ENCODE measurements around the gene AFM. TPM values are rescaled to one million over a fixed set of nuclear protein-coding genes. Genes with fewer than 3 reads are reported as not detected.
"Not testable (repeated sequence)": the region's sequence is repeated elsewhere in the genome, so short reads cannot be mapped to it uniquely, and the experiment has no call there.

AFM gene
- total RNA-seq, 2 experiments from 2014 or later, result not detected

DNA sequence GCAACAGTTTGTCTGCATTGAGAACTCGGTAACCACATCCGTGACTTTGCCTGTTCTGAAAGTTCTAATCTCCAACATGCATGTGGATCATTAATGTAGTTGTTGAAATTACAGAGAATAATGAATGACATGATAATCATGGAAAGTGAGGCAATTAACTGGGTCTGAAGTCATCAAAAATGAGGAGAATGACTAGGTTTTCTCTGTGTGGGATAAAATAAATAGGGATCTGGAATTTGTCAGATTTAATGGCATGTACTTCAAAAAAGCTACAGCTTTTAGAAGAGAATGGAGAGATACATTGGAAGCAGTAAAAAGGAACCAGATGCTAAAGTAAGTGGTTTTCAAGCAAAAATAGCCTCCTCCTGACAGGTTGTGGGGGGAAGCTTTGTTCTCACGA, 59.3 kb downstream of the AFM start:
- Histone ChIP-seq H3K4me3 (ENCODE audit: low read length) (no peak overlapping the region), H3K27ac (ENCODE audit: low read depth in 1 of 2, low read length in 2 of 2) (no peak overlapping the region), H3K36me3 (ENCODE audit: insufficient read depth, low read length) (no peaks in the 10 kb centered on the region), H3K27me3 (ENCODE audit: control insufficient read depth in 1 of 2, insufficient read depth in 2 of 2, low read length in 2 of 2) (no peaks in the 10 kb centered on the region), H3K4me1 (ENCODE audit: insufficient read depth, low read length) (no peaks in the 10 kb centered on the region), H3K9me3 (ENCODE audit: control insufficient read depth in 1 of 2, insufficient read depth in 1 of 2, low read length in 2 of 2) (peaks cover 0 to 6% of the 10 kb centered on the region in 2 experiments)
- no peak overlapping the region for H3K27ac Mint-ChIP-seq
- no peaks in the 10 kb centered on the region for H3K36me3 Mint-ChIP-seq (ENCODE audit: low read depth)
- H3K4me3 Mint-ChIP-seq, result no peak overlapping the region
- TF ChIP-seq, protein P1, sequence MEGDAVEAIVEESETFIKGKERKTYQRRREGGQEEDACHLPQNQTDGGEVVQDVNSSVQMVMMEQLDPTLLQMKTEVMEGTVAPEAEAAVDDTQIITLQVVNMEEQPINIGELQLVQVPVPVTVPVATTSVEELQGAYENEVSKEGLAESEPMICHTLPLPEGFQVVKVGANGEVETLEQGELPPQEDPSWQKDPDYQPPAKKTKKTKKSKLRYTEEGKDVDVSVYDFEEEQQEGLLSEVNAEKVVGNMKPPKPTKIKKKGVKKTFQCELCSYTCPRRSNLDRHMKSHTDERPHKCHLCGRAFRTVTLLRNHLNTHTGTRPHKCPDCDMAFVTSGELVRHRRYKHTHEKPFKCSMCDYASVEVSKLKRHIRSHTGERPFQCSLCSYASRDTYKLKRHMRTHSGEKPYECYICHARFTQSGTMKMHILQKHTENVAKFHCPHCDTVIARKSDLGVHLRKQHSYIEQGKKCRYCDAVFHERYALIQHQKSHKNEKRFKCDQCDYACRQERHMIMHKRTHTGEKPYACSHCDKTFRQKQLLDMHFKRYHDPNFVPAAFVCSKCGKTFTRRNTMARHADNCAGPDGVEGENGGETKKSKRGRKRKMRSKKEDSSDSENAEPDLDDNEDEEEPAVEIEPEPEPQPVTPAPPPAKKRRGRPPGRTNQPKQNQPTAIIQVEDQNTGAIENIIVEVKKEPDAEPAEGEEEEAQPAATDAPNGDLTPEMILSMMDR (IDR thresholded peaks at IDR 0.05), result no peak
- ChIA-PET POLR2A (no interaction called here), CTCF (no interaction called here)
- H3K4me1 Mint-ChIP-seq (ENCODE audit: low read depth), result no peaks in the 10 kb centered on the region
- no peak for ATAC-seq (ENCODE audit: poor library complexity)
- H3K27me3 Mint-ChIP-seq, result peaks cover 3% of the 10 kb centered on the region
- no peaks in the 10 kb centered on the region for H3K9me3 Mint-ChIP-seq
- intact Hi-C loops (cut with DNase I, micrococcal nuclease), result no loop called here
- no peak for DNase-seq

DNA sequence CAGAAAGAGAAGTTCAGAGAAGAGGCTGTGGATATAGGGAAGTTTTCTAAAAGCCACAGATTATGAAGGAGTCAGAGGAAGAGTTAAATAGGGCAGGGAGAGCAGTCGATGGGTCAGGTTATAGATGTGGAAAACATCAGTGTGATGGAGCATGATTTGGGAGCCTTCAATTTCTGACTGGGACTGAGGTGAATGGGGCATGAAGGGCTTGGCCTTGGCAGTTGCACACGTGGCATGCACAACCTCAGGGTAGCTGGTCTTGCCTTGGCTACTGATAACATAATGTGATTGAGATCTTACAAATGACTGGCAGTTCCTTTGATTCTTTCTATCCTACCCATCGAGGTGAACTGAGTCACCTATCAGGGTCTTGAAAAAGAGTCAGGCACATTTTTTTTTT, 59.7 kb downstream of the AFM start:
- Mint-ChIP-seq H3K27me3 (peaks cover 3% of the 10 kb centered on the region), H3K4me1 (ENCODE audit: low read depth) (no peaks in the 10 kb centered on the region), H3K36me3 (ENCODE audit: low read depth) (no peaks in the 10 kb centered on the region), H3K27ac (no peak overlapping the region), H3K9me3 (no peaks in the 10 kb centered on the region), H3K4me3 (no peak overlapping the region)
- Histone ChIP-seq H3K27ac (ENCODE audit: low read depth in 1 of 2, low read length in 2 of 2) (no peak overlapping the region), H3K4me3 (ENCODE audit: low read length) (no peak overlapping the region), H3K9me3 (ENCODE audit: control insufficient read depth in 1 of 2, insufficient read depth in 1 of 2, low read length in 2 of 2) (peaks cover 0 to 6% of the 10 kb centered on the region in 2 experiments), H3K4me1 (ENCODE audit: insufficient read depth, low read length) (no peaks in the 10 kb centered on the region), H3K27me3 (ENCODE audit: control insufficient read depth in 1 of 2, insufficient read depth in 2 of 2, low read length in 2 of 2) (no peaks in the 10 kb centered on the region), H3K36me3 (ENCODE audit: insufficient read depth, low read length) (no peaks in the 10 kb centered on the region)
- TF ChIP-seq, protein P1 (IDR thresholded peaks at IDR 0.05), result no peak
- intact Hi-C loops (cut with DNase I, micrococcal nuclease), result no loop called here
- ChIA-PET POLR2A (no interaction called here), CTCF (no interaction called here)
- no peak for DNase-seq
- ATAC-seq (ENCODE audit: poor library complexity), result no peak

DNA sequence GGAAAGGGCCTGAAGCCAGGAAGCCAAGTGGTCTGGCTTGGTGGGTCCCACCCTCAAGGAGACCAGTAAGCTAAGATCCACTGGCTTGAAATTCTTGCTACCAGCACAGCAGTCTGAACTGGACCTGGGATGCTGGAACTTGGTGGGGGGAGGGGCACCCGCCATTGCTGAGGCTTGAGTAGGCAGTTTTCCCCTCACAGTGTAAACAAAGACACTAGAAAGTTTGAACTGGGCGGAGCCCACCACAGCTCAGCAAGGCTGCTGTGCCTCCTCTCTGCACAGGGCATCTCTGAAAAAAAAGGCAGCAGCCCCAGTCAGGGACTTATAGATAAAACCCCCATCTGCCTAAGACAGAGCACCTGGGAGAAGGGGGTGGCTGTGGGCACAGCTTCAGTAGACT, 63.1 kb downstream of the AFM start:
- intact Hi-C loops (cut with DNase I, micrococcal nuclease), result no loop called here
- H3K27me3 ChIP-seq (ENCODE audit: control insufficient read depth in 1 of 2, insufficient read depth in 2 of 2, low read length in 2 of 2), result no peaks in the 10 kb centered on the region
- no peaks in the 10 kb centered on the region for H3K9me3 Mint-ChIP-seq
- no peaks in the 10 kb centered on the region for H3K4me1 ChIP-seq (ENCODE audit: insufficient read depth, low read length)
- H3K36me3 Mint-ChIP-seq (ENCODE audit: low read depth), result no peaks in the 10 kb centered on the region
- DNase-seq (no peak), ATAC-seq (ENCODE audit: poor library complexity) (no peak)
- no peak overlapping the region for H3K27ac Mint-ChIP-seq
- H3K4me3 Mint-ChIP-seq, result no peak overlapping the region
- H3K36me3 ChIP-seq (ENCODE audit: insufficient read depth, low read length), result no peaks in the 10 kb centered on the region
- POLR2A ChIA-PET, result no interaction called here
- H3K4me3 ChIP-seq (ENCODE audit: low read length), result no peak overlapping the region
- TF ChIP-seq, protein P1 (IDR thresholded peaks at IDR 0.05), result no peak
- H3K4me1 Mint-ChIP-seq (ENCODE audit: low read depth), result no peaks in the 10 kb centered on the region
- peaks cover 0 to 6% of the 10 kb centered on the region in 2 experiments for H3K9me3 ChIP-seq (ENCODE audit: control insufficient read depth in 1 of 2, insufficient read depth in 1 of 2, low read length in 2 of 2)
- no peak overlapping the region for H3K27ac ChIP-seq (ENCODE audit: low read depth in 1 of 2, low read length in 2 of 2)
- CTCF ChIA-PET, result no interaction called here
- no peaks in the 10 kb centered on the region for H3K27me3 Mint-ChIP-seq

DNA sequence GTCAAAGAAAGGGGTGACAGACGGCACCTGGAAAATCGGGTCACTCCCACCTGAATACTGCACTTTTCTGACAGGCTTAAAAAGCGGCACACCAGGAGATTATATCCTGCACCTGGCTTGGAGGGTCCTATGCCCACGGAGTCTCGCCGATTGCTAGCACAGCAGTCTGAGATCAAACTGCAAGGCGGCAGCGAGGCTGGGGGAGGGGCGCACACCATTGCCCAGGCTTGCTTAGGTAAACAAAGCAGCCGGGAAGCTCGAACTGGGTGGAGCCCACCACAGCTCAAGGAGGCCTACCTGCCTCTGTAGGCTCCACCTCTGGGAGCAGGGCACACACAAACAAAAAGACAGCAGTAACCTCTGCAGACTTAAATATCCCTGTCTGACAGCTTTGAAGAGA, 69.3 kb downstream of the AFM start:
- CTCF ChIA-PET; H3K9me3 ChIP-seq (ENCODE audit: control insufficient read depth in 1 of 2, insufficient read depth in 1 of 2, low read length in 2 of 2); H3K27me3 ChIP-seq (ENCODE audit: control insufficient read depth in 1 of 2, insufficient read depth in 2 of 2, low read length in 2 of 2): not testable (repeated sequence)

More for the DNA sequence above, 69.3 kb downstream of the AFM start:
- POLR2A ChIA-PET; intact Hi-C loops (cut with DNase I, micrococcal nuclease); H3K27ac Mint-ChIP-seq; H3K4me1 Mint-ChIP-seq (ENCODE audit: low read depth); H3K36me3 ChIP-seq (ENCODE audit: insufficient read depth, low read length); H3K27me3 Mint-ChIP-seq; H3K4me3 ChIP-seq (ENCODE audit: low read length); H3K9me3 Mint-ChIP-seq; DNase-seq; ATAC-seq (ENCODE audit: poor library complexity); H3K4me1 ChIP-seq (ENCODE audit: insufficient read depth, low read length); H3K27ac ChIP-seq (ENCODE audit: low read depth in 1 of 2, low read length in 2 of 2); H3K36me3 Mint-ChIP-seq (ENCODE audit: low read depth); H3K4me3 Mint-ChIP-seq: not testable (repeated sequence)
